ENCODE measurements around the gene PRR5L. TPM values are rescaled to one million over a fixed set of nuclear protein-coding genes. Genes with fewer than 3 reads are reported as not detected.

The PRR5L gene
- total RNA-seq, 1 donor from 2014 or later, result 103 TPM

DNA sequence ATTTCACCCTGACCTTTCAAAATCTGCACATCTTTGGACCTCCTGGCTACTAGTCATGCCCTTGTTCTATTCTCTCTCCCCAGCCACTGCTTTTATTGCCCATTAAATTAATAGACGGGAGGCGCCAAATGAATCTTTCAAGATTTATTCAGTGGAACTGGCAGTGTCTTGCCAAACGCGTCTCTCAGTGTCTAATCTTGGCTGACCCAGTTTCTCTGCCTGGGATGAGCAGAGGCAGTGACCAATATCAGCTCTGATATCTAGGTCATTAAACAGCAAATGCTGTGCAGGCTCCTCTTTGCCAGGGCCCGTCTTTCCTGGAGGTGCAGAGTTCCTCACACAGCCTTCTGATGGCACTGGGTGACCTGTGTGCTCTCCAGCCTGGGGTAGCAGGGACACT, 140.0 kb downstream of the PRR5L start:
- Mint-ChIP-seq H3K9me3 (ENCODE audit: unreplicated experiment) (no peaks in the 10 kb centered on the region), H3K27me3 (ENCODE audit: unreplicated experiment) (no peaks in the 10 kb centered on the region), H3K4me1 (ENCODE audit: unreplicated experiment) (peaks cover 15% of the 10 kb centered on the region), H3K27ac (ENCODE audit: unreplicated experiment) (no peak overlapping the region), H3K36me3 (ENCODE audit: unreplicated experiment) (peaks cover 78% of the 10 kb centered on the region), H3K4me3 (ENCODE audit: unreplicated experiment) (no peak overlapping the region)
- TF ChIP-seq, protein P1, sequence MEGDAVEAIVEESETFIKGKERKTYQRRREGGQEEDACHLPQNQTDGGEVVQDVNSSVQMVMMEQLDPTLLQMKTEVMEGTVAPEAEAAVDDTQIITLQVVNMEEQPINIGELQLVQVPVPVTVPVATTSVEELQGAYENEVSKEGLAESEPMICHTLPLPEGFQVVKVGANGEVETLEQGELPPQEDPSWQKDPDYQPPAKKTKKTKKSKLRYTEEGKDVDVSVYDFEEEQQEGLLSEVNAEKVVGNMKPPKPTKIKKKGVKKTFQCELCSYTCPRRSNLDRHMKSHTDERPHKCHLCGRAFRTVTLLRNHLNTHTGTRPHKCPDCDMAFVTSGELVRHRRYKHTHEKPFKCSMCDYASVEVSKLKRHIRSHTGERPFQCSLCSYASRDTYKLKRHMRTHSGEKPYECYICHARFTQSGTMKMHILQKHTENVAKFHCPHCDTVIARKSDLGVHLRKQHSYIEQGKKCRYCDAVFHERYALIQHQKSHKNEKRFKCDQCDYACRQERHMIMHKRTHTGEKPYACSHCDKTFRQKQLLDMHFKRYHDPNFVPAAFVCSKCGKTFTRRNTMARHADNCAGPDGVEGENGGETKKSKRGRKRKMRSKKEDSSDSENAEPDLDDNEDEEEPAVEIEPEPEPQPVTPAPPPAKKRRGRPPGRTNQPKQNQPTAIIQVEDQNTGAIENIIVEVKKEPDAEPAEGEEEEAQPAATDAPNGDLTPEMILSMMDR (IDR thresholded peaks at IDR 0.05), result no peak
- DNase-seq (ENCODE audit: extremely low spot score, unreplicated experiment), result no peak

DNA sequence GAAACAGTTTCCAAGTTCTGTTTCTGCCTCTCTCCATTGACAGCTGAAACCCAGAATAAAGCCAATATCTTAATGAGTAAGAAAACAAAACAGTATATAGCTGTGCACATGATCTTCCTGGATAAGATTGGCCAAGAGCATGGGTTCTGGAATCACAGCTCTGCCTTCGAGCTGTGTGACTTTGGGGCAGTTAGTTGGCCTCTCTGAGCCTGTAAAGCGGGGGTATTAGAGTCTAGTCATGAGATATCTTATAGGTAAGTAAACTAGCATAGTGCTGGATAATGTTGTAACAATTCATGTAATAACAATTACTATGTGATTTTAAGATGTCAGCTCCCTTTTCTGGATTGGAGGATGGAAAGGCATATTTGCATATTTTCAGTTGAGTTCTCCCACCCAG, 140.5 kb downstream of the PRR5L start:
- Mint-ChIP-seq H3K27me3 (ENCODE audit: unreplicated experiment) (no peaks in the 10 kb centered on the region), H3K27ac (ENCODE audit: unreplicated experiment) (peak overlapping the region; percentile 7), H3K4me3 (ENCODE audit: unreplicated experiment) (no peak overlapping the region), H3K36me3 (ENCODE audit: unreplicated experiment) (peaks cover 77% of the 10 kb centered on the region), H3K9me3 (ENCODE audit: unreplicated experiment) (no peaks in the 10 kb centered on the region), H3K4me1 (ENCODE audit: unreplicated experiment) (peaks cover 12% of the 10 kb centered on the region)
- TF ChIP-seq, protein P1 (IDR thresholded peaks at IDR 0.05), result no peak
- no peak for DNase-seq (ENCODE audit: extremely low spot score, unreplicated experiment)

DNA sequence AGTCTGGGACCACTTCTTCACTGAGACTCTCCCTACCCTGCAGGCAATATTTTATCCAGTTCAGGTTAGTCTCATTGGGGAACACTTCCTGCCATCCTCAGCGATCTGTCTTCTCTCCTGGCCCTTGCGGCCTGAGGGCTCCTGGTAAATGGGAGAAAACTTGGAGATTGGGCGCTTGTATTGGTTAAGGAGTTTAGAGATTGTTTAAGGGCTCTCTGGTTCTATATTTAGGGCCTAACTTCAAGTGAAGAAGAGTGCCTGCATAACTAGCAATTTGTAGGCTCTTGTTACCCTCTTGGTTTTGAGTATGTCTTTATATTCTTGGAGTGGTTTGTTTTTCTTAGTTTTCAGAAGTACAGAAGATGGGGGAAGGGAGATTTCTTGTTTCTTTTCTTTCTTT, 141.3 kb downstream of the PRR5L start:
- no peaks in the 10 kb centered on the region for H3K27me3 Mint-ChIP-seq (ENCODE audit: unreplicated experiment)
- no peaks in the 10 kb centered on the region for H3K9me3 Mint-ChIP-seq (ENCODE audit: unreplicated experiment)
- H3K4me3 Mint-ChIP-seq (ENCODE audit: unreplicated experiment), result no peak overlapping the region
- H3K27ac Mint-ChIP-seq (ENCODE audit: unreplicated experiment), result peak overlapping the region; percentile 15
- no peak for DNase-seq (ENCODE audit: extremely low spot score, unreplicated experiment)
- TF ChIP-seq, protein P1 (IDR thresholded peaks at IDR 0.05), result no peak
- peaks cover 72% of the 10 kb centered on the region for H3K36me3 Mint-ChIP-seq (ENCODE audit: unreplicated experiment)
- peaks cover 5% of the 10 kb centered on the region for H3K4me1 Mint-ChIP-seq (ENCODE audit: unreplicated experiment)

DNA sequence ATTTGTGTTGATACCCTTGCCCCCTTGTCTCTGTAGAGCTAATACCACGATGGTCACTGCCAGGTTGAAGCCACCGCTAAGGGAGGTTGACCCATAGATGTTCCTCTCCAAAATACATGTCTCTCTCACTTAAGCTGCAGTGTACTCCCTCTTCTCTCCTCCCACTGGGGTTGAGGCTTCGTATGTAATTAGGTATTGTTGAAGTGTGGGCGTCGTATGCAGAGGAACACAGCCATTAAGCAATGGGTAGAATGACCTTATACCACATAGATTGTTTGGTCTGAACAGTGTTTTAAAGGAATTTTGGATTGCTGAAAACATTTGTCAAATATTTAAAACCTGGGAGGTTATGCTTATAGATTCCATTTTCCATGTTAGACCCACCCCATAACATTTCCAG, 142.0 kb downstream of the PRR5L start:
- no peaks in the 10 kb centered on the region for H3K9me3 Mint-ChIP-seq (ENCODE audit: unreplicated experiment)
- peaks cover 69% of the 10 kb centered on the region for H3K36me3 Mint-ChIP-seq (ENCODE audit: unreplicated experiment)
- no peak for DNase-seq (ENCODE audit: extremely low spot score, unreplicated experiment)
- no peak overlapping the region for H3K4me3 Mint-ChIP-seq (ENCODE audit: unreplicated experiment)
- H3K27me3 Mint-ChIP-seq (ENCODE audit: unreplicated experiment), result no peaks in the 10 kb centered on the region
- H3K4me1 Mint-ChIP-seq (ENCODE audit: unreplicated experiment), result peaks cover 5% of the 10 kb centered on the region
- H3K27ac Mint-ChIP-seq (ENCODE audit: unreplicated experiment), result no peak overlapping the region
- TF ChIP-seq, protein P1 (IDR thresholded peaks at IDR 0.05), result no peak

DNA sequence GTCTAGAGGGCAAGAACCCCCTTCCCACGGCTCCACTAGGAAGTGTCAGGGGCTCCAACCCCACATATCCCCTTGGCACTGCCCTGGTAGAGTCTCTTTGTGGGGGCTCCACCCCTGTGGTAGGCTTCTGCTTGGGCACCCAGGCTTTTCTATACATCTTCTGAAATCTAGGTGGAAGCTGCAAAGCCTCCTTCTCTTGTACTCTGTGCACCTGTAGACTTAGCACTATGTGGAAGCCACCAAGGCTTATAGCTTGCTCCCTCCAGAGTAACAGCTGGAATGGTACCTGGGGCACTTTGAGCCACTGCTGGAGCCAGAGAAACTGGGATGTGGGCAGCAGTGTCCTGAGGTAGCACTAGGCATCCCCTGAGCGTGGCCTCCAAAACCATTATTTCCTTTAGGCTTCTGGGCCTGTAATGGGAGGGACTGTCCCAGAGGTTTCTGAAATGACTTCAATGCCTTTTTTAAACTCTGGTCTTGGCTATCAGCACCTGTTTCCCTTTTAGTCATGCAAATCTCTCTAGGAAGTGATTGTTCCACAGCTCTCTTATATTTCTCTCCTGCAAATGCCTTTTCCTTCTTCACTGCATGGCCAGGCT, 145.6 kb downstream of the PRR5L start:
- H3K4me3 Mint-ChIP-seq (ENCODE audit: unreplicated experiment), result no peak overlapping the region
- peak overlapping the region; percentile 18 for H3K27ac Mint-ChIP-seq (ENCODE audit: unreplicated experiment)
- DNase-seq (ENCODE audit: extremely low spot score, unreplicated experiment), result no peak
- TF ChIP-seq, protein P1 (IDR thresholded peaks at IDR 0.05), result no peak
- no peaks in the 10 kb centered on the region for H3K27me3 Mint-ChIP-seq (ENCODE audit: unreplicated experiment)
- no peaks in the 10 kb centered on the region for H3K9me3 Mint-ChIP-seq (ENCODE audit: unreplicated experiment)
- H3K4me1 Mint-ChIP-seq (ENCODE audit: unreplicated experiment), result peaks cover 9% of the 10 kb centered on the region
- peaks cover 77% of the 10 kb centered on the region for H3K36me3 Mint-ChIP-seq (ENCODE audit: unreplicated experiment)
